Spinal cord (tissue), 10 donors: ENCODE data around the gene OPTC. TPM values are rescaled to one million over a fixed set of nuclear protein-coding genes. Genes with fewer than 3 reads are reported as not detected.
A peak's percentile ranks its signal among the peaks of the same experiment; 100 is the strongest.

Source experiments
- DNase-seq, 6 donors: peaks; one replicate each; pipeline versions ENCODE4 v3.0.0 to v3.0.0-alpha.2; 2013 to 2015; ENCODE audit warnings: low spot score in 6 of 6, low read depth in 4 of 6
- H3K27ac ChIP-seq: one replicate; pipeline ENCODE4 v1.5.1; 2013; ENCODE audit warnings: low read depth, low read length, control low read depth
- H3K27me3 ChIP-seq: one replicate; pipeline ENCODE4 v1.6.1; 2013; ENCODE audit warnings: low read length; ENCODE audit not compliant: control insufficient read depth, insufficient read depth
- H3K36me3 ChIP-seq: one replicate; pipeline ENCODE4 v1.6.1; 2013; ENCODE audit warnings: low read length; ENCODE audit not compliant: control insufficient read depth, insufficient read depth
- H3K4me1 ChIP-seq: one replicate; pipeline ENCODE4 v1.6.1; 2013; ENCODE audit warnings: low read length; ENCODE audit not compliant: control insufficient read depth, insufficient read depth
- H3K4me3 ChIP-seq: one replicate; pipeline ENCODE4 v1.5.1; 2013; ENCODE audit warnings: low read depth, low read length, control low read depth
- H3K9me3 ChIP-seq: one replicate; pipeline ENCODE4 v1.6.1; 2013; ENCODE audit warnings: low read length; ENCODE audit not compliant: control insufficient read depth, insufficient read depth
- WGBS: methylation state at CpG from one replicate; pipeline ENCODE4 v1.1.5; 2013; ENCODE audit warnings: missing lambda C conversion rate; ENCODE audit not compliant: insufficient coverage; 5-methylcytosine and 5-hydroxymethylcytosine counted together
- polyA plus RNA-seq, 2 donors: library from polyadenylated mRNA; unstranded; fragments of 120-200 nt; gene quantifications; one replicate each; pipeline ENCODE4 v1.2.1, GENCODE V29; 2013; ENCODE audit not compliant: insufficient read length in 2 of 2
- total RNA-seq, 2 donors: library from RNA; depleted of rRNA in 1 of 2; stranded (reverse); fragments of 120-200 nt in 1 of 2; fragments of >200 nt in 1 of 2; gene quantifications; one replicate each; pipeline versions ENCODE4 v1.2.3 to v1.2.4, GENCODE V29; 2013 to 2014
- donor health status: healthy.

OPTC gene
- total and polyA plus RNA-seq, 4 donors, result not detected

GRCh38 chr1:203453616-203454015, 40.3 kb upstream of the OPTC start:
- WGBS, result 35% methylated on average over 3 of the region's 5 CpGs
- no peaks in the 10 kb centered on the region for H3K27me3 ChIP-seq
- H3K27ac ChIP-seq, result no peak overlapping the region
- peak in 1 of 6 donors; percentile 82 for DNase-seq
- no peaks in the 10 kb centered on the region for H3K9me3 ChIP-seq
- H3K4me1 ChIP-seq, result peaks cover 17% of the 10 kb centered on the region
- H3K4me3 ChIP-seq, result no peak overlapping the region
- no peaks in the 10 kb centered on the region for H3K36me3 ChIP-seq

GRCh38 chr1:203454986-203455471, 38.9 kb upstream of the OPTC start:
- WGBS, result 78% methylated on average over 16 of the region's 18 CpGs
- DNase-seq, result no peak

GRCh38 chr1:203455706-203456105, 38.2 kb upstream of the OPTC start:
- no peak overlapping the region for H3K27ac ChIP-seq
- H3K36me3 ChIP-seq, result no peaks in the 10 kb centered on the region
- no peak for DNase-seq
- 73% methylated on average over 3 of the region's 3 CpGs for WGBS
- no peaks in the 10 kb centered on the region for H3K27me3 ChIP-seq
- H3K9me3 ChIP-seq, result no peaks in the 10 kb centered on the region
- H3K4me1 ChIP-seq, result peaks cover 10% of the 10 kb centered on the region
- H3K4me3 ChIP-seq, result no peak overlapping the region

More at GRCh38 chr1:203454986-203455471, 38.9 kb upstream of the OPTC start:
- Histone ChIP-seq H3K4me1 (peaks cover 13% of the 10 kb centered on the region), H3K36me3 (no peaks in the 10 kb centered on the region), H3K4me3 (no peak overlapping the region), H3K9me3 (no peaks in the 10 kb centered on the region), H3K27ac (no peak overlapping the region), H3K27me3 (no peaks in the 10 kb centered on the region)

- Histone ChIP-seq H3K27ac (no peak overlapping the region), H3K4me1 (peaks cover 10% of the 10 kb centered on the region), H3K9me3 (no peaks in the 10 kb centered on the region), H3K36me3 (no peaks in the 10 kb centered on the region), H3K27me3 (no peaks in the 10 kb centered on the region), H3K4me3 (no peak overlapping the region)
- WGBS, result 94% methylated on average over 3 of the region's 4 CpGs
- DNase-seq, result no peak
These were observed 37.4 kb upstream of the OPTC start for GRCh38 chr1:203456577-203456976.

GRCh38 chr1:203458078-203458477, 35.9 kb upstream of the OPTC start:
- peaks cover 7% of the 10 kb centered on the region for H3K4me1 ChIP-seq
- H3K36me3 ChIP-seq, result no peaks in the 10 kb centered on the region
- DNase-seq, result peak in 1 of 6 donors; percentile 60
- no peaks in the 10 kb centered on the region for H3K9me3 ChIP-seq
- no peaks in the 10 kb centered on the region for H3K27me3 ChIP-seq
- no CpG with 5 or more reads among the region's 5 CpGs for WGBS
- no peak overlapping the region for H3K27ac ChIP-seq
- H3K4me3 ChIP-seq, result no peak overlapping the region

GRCh38 chr1:203459671-203460201, 34.2 kb upstream of the OPTC start:
- WGBS, result 44% methylated on average over 1 of the region's 8 CpGs

GRCh38 chr1:203461717-203462116, 32.2 kb upstream of the OPTC start:
- Histone ChIP-seq H3K36me3 (no peaks in the 10 kb centered on the region), H3K4me1 (peaks cover 33% of the 10 kb centered on the region), H3K9me3 (no peaks in the 10 kb centered on the region), H3K4me3 (no peak overlapping the region), H3K27ac (no peak overlapping the region), H3K27me3 (no peaks in the 10 kb centered on the region)
- 30% methylated on average over 5 of the region's 5 CpGs for WGBS
- no peak for DNase-seq

More at GRCh38 chr1:203459671-203460201, 34.2 kb upstream of the OPTC start:
- Histone ChIP-seq H3K4me1 (peaks cover 22% of the 10 kb centered on the region), H3K27me3 (no peaks in the 10 kb centered on the region), H3K9me3 (no peaks in the 10 kb centered on the region), H3K36me3 (no peaks in the 10 kb centered on the region), H3K27ac (no peak overlapping the region), H3K4me3 (no peak overlapping the region)
- DNase-seq, result no peak

GRCh38 chr1:203462143-203462542, 31.8 kb upstream of the OPTC start:
- Histone ChIP-seq H3K27ac (no peak overlapping the region), H3K27me3 (no peaks in the 10 kb centered on the region), H3K36me3 (no peaks in the 10 kb centered on the region), H3K4me1 (peaks cover 37% of the 10 kb centered on the region), H3K9me3 (no peaks in the 10 kb centered on the region), H3K4me3 (no peak overlapping the region)
- no peak for DNase-seq
- WGBS, result no CpG with 5 or more reads among the region's 1 CpG

GRCh38 chr1:203462878-203463277, 31.1 kb upstream of the OPTC start:
- Histone ChIP-seq H3K27me3 (no peaks in the 10 kb centered on the region), H3K36me3 (no peaks in the 10 kb centered on the region), H3K4me3 (no peak overlapping the region), H3K9me3 (no peaks in the 10 kb centered on the region), H3K4me1 (peaks cover 42% of the 10 kb centered on the region), H3K27ac (peak overlapping the region; percentile 66)
- no peak for DNase-seq
- no CpG with 5 or more reads among the region's 6 CpGs for WGBS

GRCh38 chr1:203463469-203464062, 30.4 kb upstream of the OPTC start:
- Histone ChIP-seq H3K36me3 (no peaks in the 10 kb centered on the region), H3K27ac (peak overlapping the region; percentile 66), H3K9me3 (no peaks in the 10 kb centered on the region), H3K27me3 (no peaks in the 10 kb centered on the region), H3K4me3 (no peak overlapping the region), H3K4me1 (peaks cover 42% of the 10 kb centered on the region)
- peak in 2 of 6 donors; percentile 55 to 68 for DNase-seq
- WGBS, result 53% methylated on average over 2 of the region's 7 CpGs
